Spinal cord (tissue), 10 donors: ENCODE data around the gene FBXL20. TPM values are rescaled to one million over a fixed set of nuclear protein-coding genes. Genes with fewer than 3 reads are reported as not detected.

ENCODE experiments used
- DNase-seq, 6 donors: peaks; one replicate each; pipeline versions ENCODE4 v3.0.0 to v3.0.0-alpha.2; 2013 to 2015; ENCODE audit warnings: low spot score in 6 of 6, low read depth in 4 of 6
- H3K27ac ChIP-seq: one replicate; pipeline ENCODE4 v1.5.1; 2013; ENCODE audit warnings: low read depth, low read length, control low read depth
- H3K27me3 ChIP-seq: one replicate; pipeline ENCODE4 v1.6.1; 2013; ENCODE audit warnings: low read length; ENCODE audit not compliant: control insufficient read depth, insufficient read depth
- H3K36me3 ChIP-seq: one replicate; pipeline ENCODE4 v1.6.1; 2013; ENCODE audit warnings: low read length; ENCODE audit not compliant: control insufficient read depth, insufficient read depth
- H3K4me1 ChIP-seq: one replicate; pipeline ENCODE4 v1.6.1; 2013; ENCODE audit warnings: low read length; ENCODE audit not compliant: control insufficient read depth, insufficient read depth
- H3K4me3 ChIP-seq: one replicate; pipeline ENCODE4 v1.5.1; 2013; ENCODE audit warnings: low read depth, low read length, control low read depth
- H3K9me3 ChIP-seq: one replicate; pipeline ENCODE4 v1.6.1; 2013; ENCODE audit warnings: low read length; ENCODE audit not compliant: control insufficient read depth, insufficient read depth
- WGBS: methylation state at CpG from one replicate; pipeline ENCODE4 v1.1.5; 2013; ENCODE audit warnings: missing lambda C conversion rate; ENCODE audit not compliant: insufficient coverage; 5-methylcytosine and 5-hydroxymethylcytosine counted together
- polyA plus RNA-seq, 2 donors: library from polyadenylated mRNA; unstranded; fragments of 120-200 nt; gene quantifications; one replicate each; pipeline ENCODE4 v1.2.1, GENCODE V29; 2013; ENCODE audit not compliant: insufficient read length in 2 of 2
- total RNA-seq, 2 donors: library from RNA; depleted of rRNA in 1 of 2; stranded (reverse); fragments of 120-200 nt in 1 of 2; fragments of >200 nt in 1 of 2; gene quantifications; one replicate each; pipeline versions ENCODE4 v1.2.3 to v1.2.4, GENCODE V29; 2013 to 2014
- donor health status: healthy.

FBXL20 gene
- total and polyA plus RNA-seq, 4 donors: 16.1 to 26.1 (median 19.1) TPM

DNA sequence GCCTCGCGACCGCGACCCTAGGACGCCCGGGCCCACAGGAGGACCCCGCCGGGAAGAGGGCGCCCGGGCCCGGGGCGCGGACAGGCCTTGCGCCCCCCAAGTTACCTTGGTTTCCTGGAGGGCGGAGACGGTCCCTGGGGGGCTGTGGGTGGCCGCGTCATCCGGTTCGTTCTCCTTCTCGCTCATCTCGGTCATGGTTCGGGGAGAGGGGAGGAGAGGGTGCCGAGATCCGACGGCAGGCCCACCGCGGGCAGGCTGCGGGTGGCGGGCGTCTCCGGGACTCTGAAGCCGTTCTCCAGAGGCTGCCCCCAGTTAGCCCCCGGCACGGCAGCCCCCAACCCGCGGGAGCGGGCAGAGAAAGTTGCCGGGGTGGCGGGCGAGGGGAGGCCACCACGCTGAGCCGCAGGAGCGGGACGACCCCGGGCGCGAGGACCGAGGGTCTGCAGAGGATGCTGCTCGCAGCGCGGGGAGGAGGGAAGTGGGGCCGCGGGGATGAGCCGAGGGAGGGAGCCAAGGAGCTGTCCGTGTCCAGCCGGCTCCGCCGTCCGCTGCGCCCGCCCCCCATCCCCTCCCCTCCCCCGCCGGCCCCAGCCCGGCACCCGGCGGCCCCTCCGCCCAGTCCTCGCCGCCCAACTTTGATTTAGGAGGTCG is 176.0 kb downstream of the FBXL20 start, which contains the start of gene STAC2:
Gene STAC2 (minus strand): TSS at position 638 of the 651 bp plus-strand sequence. CDS start 443 bp downstream, at position 195.
- peak within 1 kb of the TSS; percentile 45 for H3K4me3 ChIP-seq
- H3K36me3 ChIP-seq: peaks cover 5% of the 10 kb centered on the region
- H3K9me3 ChIP-seq: no peaks in the 10 kb centered on the region
- peaks cover 25% of the 10 kb centered on the region for H3K27me3 ChIP-seq
- under 1% methylated on average over 57 of the region's 71 CpGs for WGBS
- peaks cover 24% of the 10 kb centered on the region for H3K4me1 ChIP-seq
- no peak within 1 kb of the TSS for H3K27ac ChIP-seq
- DNase-seq: no peak

DNA sequence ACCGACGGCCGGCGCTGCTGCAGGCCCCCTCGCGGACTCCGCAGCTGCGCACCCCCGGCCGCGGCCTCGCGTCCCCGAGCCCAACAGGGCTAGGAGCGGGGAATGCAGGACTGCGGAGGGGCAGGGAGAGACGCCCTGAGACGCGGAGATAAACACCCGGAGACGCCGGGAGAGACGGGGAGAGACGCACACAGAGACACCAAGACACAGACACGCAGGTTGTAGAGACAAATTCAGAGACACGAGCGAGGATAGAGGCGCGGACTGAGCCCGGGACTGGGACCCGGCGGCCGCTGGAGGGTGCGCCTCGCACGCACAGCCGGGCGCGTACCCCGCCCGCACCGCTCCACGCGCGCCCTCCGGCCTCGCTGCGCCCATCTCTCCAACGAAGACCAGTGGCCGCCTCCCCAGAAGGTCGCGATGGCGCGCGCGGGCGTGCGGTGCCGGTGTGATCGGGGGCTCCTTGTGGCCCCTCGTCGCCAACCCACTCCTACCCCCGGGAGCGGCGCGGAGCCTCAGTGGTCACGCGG is 176.6 kb downstream of the FBXL20 start:
- WGBS: 1% methylated on average over 68 of the region's 68 CpGs
- Histone ChIP-seq H3K4me3 (peak overlapping the region; percentile 33), H3K27me3 (peaks cover 25% of the 10 kb centered on the region), H3K4me1 (peaks cover 30% of the 10 kb centered on the region), H3K9me3 (no peaks in the 10 kb centered on the region), H3K36me3 (peaks cover 5% of the 10 kb centered on the region), H3K27ac (no peak overlapping the region)
- peak in 2 of 6 donors; percentile 28 to 30 for DNase-seq

DNA sequence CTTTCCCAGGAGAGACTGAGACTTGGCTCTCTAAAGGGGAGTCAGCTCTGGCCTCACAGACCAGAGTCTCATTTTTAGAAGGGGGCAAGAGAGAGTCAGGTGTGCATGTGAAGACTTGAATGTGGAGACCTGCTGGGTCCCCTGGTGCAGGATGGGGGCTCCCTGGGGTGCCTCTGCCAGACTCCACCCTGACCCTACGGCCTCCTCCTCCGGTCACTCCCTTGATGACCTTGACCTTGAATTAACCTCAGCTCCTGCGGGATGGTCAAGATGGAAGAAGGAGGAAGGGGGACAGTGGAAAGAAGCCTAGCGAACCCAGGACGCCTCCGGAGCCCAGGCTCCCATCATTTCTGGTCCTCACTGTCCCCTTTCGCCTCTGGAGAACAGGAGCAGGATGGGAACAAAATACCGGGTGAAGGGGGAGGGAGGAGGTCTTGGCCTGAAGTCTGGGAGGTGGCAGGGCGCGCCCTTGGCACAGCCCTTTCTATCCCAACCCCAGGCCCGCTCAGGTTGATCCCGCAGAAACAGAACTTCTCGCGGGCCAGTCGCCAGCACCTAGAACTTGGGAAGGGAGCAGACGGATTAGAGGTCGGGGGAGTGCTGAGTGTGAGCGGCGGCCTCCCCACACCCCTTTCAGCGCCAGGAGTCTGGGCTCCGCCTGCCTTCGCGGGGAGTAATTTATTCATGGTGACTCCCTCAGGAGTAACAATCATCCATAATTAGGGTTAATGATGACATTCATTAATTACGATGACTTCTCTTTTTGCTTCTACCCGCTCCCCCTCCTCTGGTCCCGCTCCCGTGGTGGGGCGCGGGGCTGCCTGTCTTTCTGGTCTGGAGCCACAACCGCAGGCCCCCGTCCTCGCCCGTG is 177.3 kb downstream of the FBXL20 start:
- 15% methylated on average over 19 of the region's 33 CpGs for WGBS
- DNase-seq: no peak
- peaks cover 25% of the 10 kb centered on the region for H3K27me3 ChIP-seq

DNA sequence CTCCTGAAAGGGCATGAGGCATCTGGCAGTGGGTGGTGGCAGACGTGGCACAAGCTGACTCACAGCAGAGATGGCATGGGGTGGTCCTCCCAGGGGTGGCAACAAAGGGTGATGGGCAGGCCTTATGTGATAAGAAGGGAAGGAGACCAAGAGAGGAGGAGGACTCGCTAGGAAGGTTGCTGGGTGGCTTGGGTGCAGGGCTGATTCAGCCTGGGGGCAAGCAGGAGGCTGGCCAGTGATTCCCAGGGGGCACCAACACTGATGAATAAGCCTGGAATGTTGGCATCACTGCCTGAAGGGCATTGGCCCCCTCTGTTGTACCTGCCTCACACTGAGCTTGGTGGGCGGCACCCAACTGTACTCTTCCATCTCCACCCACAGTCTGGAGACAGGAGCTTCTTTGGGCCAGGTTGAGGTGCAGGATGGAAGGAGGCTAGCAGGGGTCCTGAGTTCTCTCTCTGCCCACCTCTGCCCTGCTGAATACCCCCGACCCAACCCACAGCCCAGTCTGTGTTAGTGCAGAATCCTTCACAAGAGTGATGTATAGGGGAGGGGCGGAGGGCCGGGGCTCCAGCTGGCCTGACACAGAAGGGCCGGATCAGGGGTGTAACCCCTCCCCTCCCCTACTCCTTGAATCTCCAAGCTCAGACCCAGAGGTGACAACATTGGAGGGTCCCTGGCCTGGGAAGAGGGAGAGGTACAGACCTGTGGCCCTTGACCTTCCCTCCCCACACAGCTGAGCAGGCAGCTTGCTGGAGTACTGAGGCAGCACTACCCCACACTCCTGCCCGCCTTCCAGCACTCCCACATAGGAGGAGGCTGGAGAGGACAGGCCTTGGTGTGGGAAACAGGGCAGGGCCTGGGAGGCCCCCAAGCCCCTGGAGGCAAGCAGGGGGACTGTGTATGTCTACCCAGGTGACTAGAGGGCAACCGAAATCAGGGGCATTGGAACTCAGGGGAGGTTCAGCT is 178.3 kb downstream of the FBXL20 start:
- H3K36me3 ChIP-seq: peaks cover 5% of the 10 kb centered on the region
- WGBS: 85% methylated on average over 3 of the region's 9 CpGs
- H3K4me1 ChIP-seq: peaks cover 43% of the 10 kb centered on the region
- H3K27ac ChIP-seq: no peak overlapping the region
- no peak overlapping the region for H3K4me3 ChIP-seq
- H3K27me3 ChIP-seq: peaks cover 25% of the 10 kb centered on the region
- H3K9me3 ChIP-seq: no peaks in the 10 kb centered on the region
- DNase-seq: no peak

More for the DNA sequence above, 177.3 kb downstream of the FBXL20 start:
- Histone ChIP-seq H3K9me3 (no peaks in the 10 kb centered on the region), H3K27ac (no peak overlapping the region), H3K4me3 (peak overlapping the region; percentile 12), H3K36me3 (peaks cover 5% of the 10 kb centered on the region), H3K4me1 (peaks cover 37% of the 10 kb centered on the region)

DNA sequence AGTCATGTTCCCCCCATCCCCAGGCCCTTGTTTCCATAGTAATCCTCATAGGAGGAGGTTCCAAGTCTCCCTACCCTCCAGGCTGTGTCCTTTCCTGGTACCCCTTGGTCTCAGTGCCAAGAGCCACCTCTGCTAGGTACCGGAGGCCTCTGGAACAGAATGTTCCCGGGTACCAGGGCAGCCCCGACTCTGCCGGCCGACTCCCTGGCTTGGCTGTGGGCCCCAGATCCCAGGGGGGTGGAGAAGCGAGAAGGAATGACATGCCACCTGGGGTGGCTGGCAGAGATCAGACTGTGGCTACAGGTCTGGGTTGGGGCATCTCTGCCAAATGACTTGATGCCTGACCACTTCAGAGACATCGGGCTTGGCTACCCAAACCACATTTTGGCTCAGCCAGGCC is 179.3 kb downstream of the FBXL20 start:
- WGBS: 90% methylated on average over 6 of the region's 7 CpGs
- Histone ChIP-seq H3K9me3 (no peaks in the 10 kb centered on the region), H3K4me1 (peaks cover 50% of the 10 kb centered on the region), H3K27me3 (peaks cover 16% of the 10 kb centered on the region), H3K27ac (no peak overlapping the region), H3K4me3 (no peak overlapping the region), H3K36me3 (peaks cover 8% of the 10 kb centered on the region)
- DNase-seq: no peak

DNA sequence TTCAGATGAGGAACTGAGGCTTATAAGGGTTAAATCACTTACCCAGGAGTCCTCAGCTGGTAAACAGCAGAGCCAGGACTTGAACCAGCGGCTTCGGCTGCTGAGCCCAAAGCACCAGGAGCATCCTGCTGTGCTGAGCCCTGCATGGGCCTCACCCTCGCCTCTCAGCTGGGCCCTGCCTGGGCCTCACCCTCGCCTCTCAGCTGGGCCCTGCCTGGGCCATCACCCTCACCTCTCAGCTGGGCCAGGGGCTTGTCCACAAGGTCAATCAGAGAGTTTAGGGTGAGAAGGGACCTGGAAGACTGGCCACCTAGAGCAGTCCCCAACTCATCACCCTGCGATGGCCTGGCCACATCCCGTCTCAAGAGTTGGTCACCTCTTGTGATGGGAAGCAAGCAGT is 179.9 kb downstream of the FBXL20 start:
- peaks cover 50% of the 10 kb centered on the region for H3K4me1 ChIP-seq
- DNase-seq: no peak
- H3K36me3 ChIP-seq: peaks cover 14% of the 10 kb centered on the region
- H3K4me3 ChIP-seq: no peak overlapping the region
- peaks cover 18% of the 10 kb centered on the region for H3K27me3 ChIP-seq
- 90% methylated on average over 6 of the region's 6 CpGs for WGBS
- no peaks in the 10 kb centered on the region for H3K9me3 ChIP-seq
- no peak overlapping the region for H3K27ac ChIP-seq

GRCh38 chr17:39219647-39220154 is 181.7 kb downstream of the FBXL20 start:
- no peak overlapping the region for H3K4me3 ChIP-seq
- H3K27ac ChIP-seq: no peak overlapping the region
- H3K4me1 ChIP-seq: peaks cover 35% of the 10 kb centered on the region
- peaks cover 5% of the 10 kb centered on the region for H3K27me3 ChIP-seq
- no peaks in the 10 kb centered on the region for H3K9me3 ChIP-seq
- 39% methylated on average over 8 of the region's 8 CpGs for WGBS
- peak in 3 of 6 donors; percentile 58 to 92 (median 61) for DNase-seq
- peaks cover 17% of the 10 kb centered on the region for H3K36me3 ChIP-seq

GRCh38 chr17:39218906-39219305 is 182.5 kb downstream of the FBXL20 start:
- Histone ChIP-seq H3K9me3 (no peaks in the 10 kb centered on the region), H3K27ac (no peak overlapping the region), H3K4me1 (peaks cover 30% of the 10 kb centered on the region), H3K27me3 (peaks cover 2% of the 10 kb centered on the region), H3K36me3 (peaks cover 24% of the 10 kb centered on the region), H3K4me3 (no peak overlapping the region)
- 77% methylated on average over 6 of the region's 8 CpGs for WGBS
- DNase-seq: no peak
